Measurements from ENCODE around the gene SALL4.

GRCh38 chr20:51802170-51802751 lies at the start of gene SALL4:
- TF ChIP-seq POLR2A (IDR thresholded peaks at IDR 0.05) (no peak), CTCF (IDR thresholded peaks at IDR 0.05) (no peak), POLR2AphosphoS5 (IDR thresholded peaks at IDR 0.05) (no peak), EP300 (IDR thresholded peaks at IDR 0.05; ENCODE audit: low read depth) (no peak)

All from transverse colon (tissue), 4 donors.